ENCODE results near the gene RNASEH2C. TPM values are rescaled to one million over a fixed set of nuclear protein-coding genes. Genes with fewer than 3 reads are reported as not detected.
A peak's percentile ranks its signal among the peaks of the same experiment; 100 is the strongest.

RNASEH2C gene
- polyA plus RNA-seq, 1 experiment = 33.9 TPM

DNA sequence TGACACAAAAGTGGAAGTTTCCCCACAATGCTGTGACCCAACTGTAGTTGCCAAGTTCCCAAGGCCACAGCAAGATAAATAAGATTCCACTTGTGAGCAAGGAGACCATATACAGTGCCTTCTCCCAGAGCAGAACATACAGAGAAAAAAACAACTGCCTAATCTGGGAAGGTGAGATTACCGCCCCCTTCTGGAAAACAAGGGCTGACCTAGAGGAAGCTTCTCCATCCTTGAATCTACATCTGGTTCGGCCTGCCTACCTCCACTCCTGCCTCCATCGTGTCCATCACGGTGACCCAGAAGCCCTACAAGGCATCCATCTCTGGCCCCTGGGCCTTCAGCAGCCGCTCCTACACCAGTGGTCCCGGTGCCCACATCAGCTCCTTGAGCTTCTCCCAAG is 6.1 kb upstream of the RNASEH2C start:
- ChIA-PET POLR2A (no interaction called here), CTCF (interaction anchor here (0.7 to 2.0 kb wide), 3 partner anchors 9 to 173 kb away, joined by 3 to 5 read pairs (median 3); no protein-coding TSS in a partner anchor)
- no peaks in the 10 kb centered on the region for H3K36me3 ChIP-seq (ENCODE audit: control insufficient read depth, insufficient read depth, low read length)
- TF ChIP-seq, protein P1, sequence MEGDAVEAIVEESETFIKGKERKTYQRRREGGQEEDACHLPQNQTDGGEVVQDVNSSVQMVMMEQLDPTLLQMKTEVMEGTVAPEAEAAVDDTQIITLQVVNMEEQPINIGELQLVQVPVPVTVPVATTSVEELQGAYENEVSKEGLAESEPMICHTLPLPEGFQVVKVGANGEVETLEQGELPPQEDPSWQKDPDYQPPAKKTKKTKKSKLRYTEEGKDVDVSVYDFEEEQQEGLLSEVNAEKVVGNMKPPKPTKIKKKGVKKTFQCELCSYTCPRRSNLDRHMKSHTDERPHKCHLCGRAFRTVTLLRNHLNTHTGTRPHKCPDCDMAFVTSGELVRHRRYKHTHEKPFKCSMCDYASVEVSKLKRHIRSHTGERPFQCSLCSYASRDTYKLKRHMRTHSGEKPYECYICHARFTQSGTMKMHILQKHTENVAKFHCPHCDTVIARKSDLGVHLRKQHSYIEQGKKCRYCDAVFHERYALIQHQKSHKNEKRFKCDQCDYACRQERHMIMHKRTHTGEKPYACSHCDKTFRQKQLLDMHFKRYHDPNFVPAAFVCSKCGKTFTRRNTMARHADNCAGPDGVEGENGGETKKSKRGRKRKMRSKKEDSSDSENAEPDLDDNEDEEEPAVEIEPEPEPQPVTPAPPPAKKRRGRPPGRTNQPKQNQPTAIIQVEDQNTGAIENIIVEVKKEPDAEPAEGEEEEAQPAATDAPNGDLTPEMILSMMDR (IDR thresholded peaks at IDR 0.05; ENCODE audit: insufficient read depth, low read depth, low read length) = no peak
- DNase-seq (ENCODE audit: low read depth) = no peak
- H3K4me3 ChIP-seq (ENCODE audit: low read depth, low read length) = no peak overlapping the region
- peaks cover 2% of the 10 kb centered on the region for H3K27me3 ChIP-seq (ENCODE audit: control insufficient read depth, insufficient read depth, low read length)

GRCh38 chr11:65722261-65722660 is 1.7 kb upstream of the RNASEH2C start:
- CTCF ChIA-PET = interaction anchor here (0.7 to 1.3 kb wide), 3 partner anchors 10 to 95 kb away, joined by 3 to 4 read pairs (median 3); partner anchors contain the start of gene KAT5
- H3K4me3 ChIP-seq (ENCODE audit: low read depth, low read length) = no peak overlapping the region
- peaks cover 13% of the 10 kb centered on the region for H3K36me3 ChIP-seq (ENCODE audit: control insufficient read depth, insufficient read depth, low read length)
- no peak for DNase-seq (ENCODE audit: low read depth)
- H3K27me3 ChIP-seq (ENCODE audit: control insufficient read depth, insufficient read depth, low read length) = no peaks in the 10 kb centered on the region; the same call in 1 of the 2 replicates
- TF ChIP-seq, protein P1 (IDR thresholded peaks at IDR 0.05; ENCODE audit: insufficient read depth, low read depth, low read length) = no peak
- POLR2A ChIA-PET = no interaction called here

GRCh38 chr11:65719871-65720210 is 757 bp downstream of the RNASEH2C start:
- TF ChIP-seq, protein P1 (IDR thresholded peaks at IDR 0.05; ENCODE audit: insufficient read depth, low read depth, low read length) = peak; percentile 6; the same call in 1 of the 2 replicates
- peak overlapping the region; percentile 60 for H3K4me3 ChIP-seq (ENCODE audit: low read depth, low read length)
- H3K27me3 ChIP-seq (ENCODE audit: control insufficient read depth, insufficient read depth, low read length) = no peaks in the 10 kb centered on the region
- peaks cover 26% of the 10 kb centered on the region for H3K36me3 ChIP-seq (ENCODE audit: control insufficient read depth, insufficient read depth, low read length)
- ChIA-PET CTCF (interaction anchor here (0.8 to 3.2 kb wide), 10 partner anchors 8 to 296 kb away, joined by 3 to 20 read pairs (median 4); partner anchors contain the start of genes KAT5 and RELA), POLR2A (interaction anchor here (0.6 to 0.8 kb wide), 3 partner anchors 8 to 473 kb away, joined by 3 to 17 read pairs (median 4); partner anchors contain the start of gene FIBP)
- no peak for DNase-seq (ENCODE audit: low read depth)

- CTCF ChIA-PET = interaction anchor here (0.8 to 3.2 kb wide), 7 partner anchors 7 to 147 kb away, joined by 3 to 20 read pairs (median 11); partner anchors contain the start of genes KAT5 and RELA
- POLR2A ChIA-PET = no interaction called here
- DNase-seq (ENCODE audit: low read depth) = no peak
- peaks cover 34% of the 10 kb centered on the region for H3K36me3 ChIP-seq (ENCODE audit: control insufficient read depth, insufficient read depth, low read length)
- H3K4me3 ChIP-seq (ENCODE audit: low read depth, low read length) = peak overlapping the region; percentile 60
- TF ChIP-seq, protein P1 (IDR thresholded peaks at IDR 0.05; ENCODE audit: insufficient read depth, low read depth, low read length) = no peak
- no peaks in the 10 kb centered on the region for H3K27me3 ChIP-seq (ENCODE audit: control insufficient read depth, insufficient read depth, low read length)
These were observed 1.6 kb downstream of the RNASEH2C start for GRCh38 chr11:65718964-65719492.

DNA sequence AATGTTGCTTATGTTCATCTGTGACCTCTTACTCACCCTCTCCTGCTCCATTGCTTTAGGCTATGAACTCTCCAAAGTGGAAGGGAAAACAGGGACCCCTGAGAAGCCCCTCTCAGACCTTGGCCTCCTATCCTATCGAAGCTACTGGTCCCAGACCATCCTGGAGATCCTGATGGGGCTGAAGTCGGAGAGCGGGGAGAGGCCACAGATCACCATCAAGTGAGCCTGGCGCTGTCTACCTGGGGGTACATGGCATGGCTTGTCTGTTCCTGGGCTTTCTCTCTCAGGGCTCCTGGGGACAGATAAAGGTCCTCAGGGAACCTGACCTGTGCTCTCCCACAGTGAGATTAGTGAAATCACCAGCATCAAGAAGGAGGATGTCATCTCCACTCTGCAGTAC is 2.1 kb downstream of the RNASEH2C start:
- ChIA-PET CTCF (interaction anchor here (1.0 to 3.2 kb wide), 4 partner anchors 52 to 141 kb away, joined by 5 to 20 read pairs (median 13); no protein-coding TSS in a partner anchor), POLR2A (no interaction called here)
- Histone ChIP-seq H3K4me3 (ENCODE audit: low read depth, low read length) (no peak overlapping the region), H3K27me3 (ENCODE audit: control insufficient read depth, insufficient read depth, low read length) (no peaks in the 10 kb centered on the region), H3K36me3 (ENCODE audit: control insufficient read depth, insufficient read depth, low read length) (peaks cover 35% of the 10 kb centered on the region)
- DNase-seq (ENCODE audit: low read depth) = no peak
- TF ChIP-seq, protein P1 (IDR thresholded peaks at IDR 0.05; ENCODE audit: insufficient read depth, low read depth, low read length) = no peak

All from BJ (cell line).